ENCODE data around the gene SMARCC2.
A peak's percentile ranks its signal among the peaks of the same experiment; 100 is the strongest.
"Not testable (repeated sequence)": the region's sequence is repeated elsewhere in the genome, so short reads cannot be mapped to it uniquely, and the experiment has no call there.

Gene SMARCC2

DNA sequence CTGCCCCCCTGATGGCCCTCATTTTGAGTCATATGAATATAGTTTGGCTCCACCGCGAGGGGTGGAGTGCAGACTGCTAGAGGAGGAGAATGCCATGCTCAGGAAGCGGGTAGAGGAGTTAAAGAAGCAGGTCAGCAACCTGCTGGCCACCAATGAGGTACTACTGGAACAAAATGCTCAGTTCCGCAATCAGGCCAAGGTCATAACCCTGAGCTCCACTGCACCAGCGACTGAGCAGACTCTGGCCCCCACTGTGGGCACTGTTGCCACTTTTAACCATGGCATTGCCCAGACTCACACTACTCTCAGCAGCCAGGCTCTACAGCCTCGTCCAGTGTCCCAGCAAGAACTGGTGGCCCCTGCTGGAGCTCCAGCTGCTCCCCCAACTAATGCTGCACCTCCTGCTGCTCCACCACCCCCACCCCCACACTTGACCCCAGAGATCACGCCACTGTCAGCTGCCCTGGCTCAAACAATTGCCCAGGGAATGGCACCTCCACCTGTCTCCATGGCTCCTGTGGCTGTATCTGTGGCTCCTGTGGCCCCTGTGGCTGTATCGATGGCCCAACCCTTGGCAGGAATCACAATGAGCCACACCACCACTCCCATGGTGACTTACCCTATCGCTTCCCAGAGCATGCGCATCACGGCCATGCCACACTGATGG lies 67.9 kb downstream of the SMARCC2 start:
- no peak for DNase-seq (ENCODE audit: low spot score)

GRCh38 chr12:56120158-56120846 lies 69.0 kb downstream of the SMARCC2 start:
- DNase-seq (ENCODE audit: low spot score) = no peak

- DNase-seq (ENCODE audit: low spot score) = peak; percentile 89
Measured at GRCh38 chr12:56119361-56119796, 69.9 kb downstream of the SMARCC2 start.

- DNase-seq (ENCODE audit: low spot score) = no peak
Measured at GRCh38 chr12:56118688-56119357, 70.5 kb downstream of the SMARCC2 start.

GRCh38 chr12:56117778-56118687 lies 71.2 kb downstream of the SMARCC2 start, which contains the start of gene ZC3H10:
Gene ZC3H10, plus strand, starts transcription at chr12:56118266. Its CDS starts 2,297 bp downstream, at chr12:56120563.
- peak; percentile 96 for DNase-seq (ENCODE audit: low spot score)

DNA sequence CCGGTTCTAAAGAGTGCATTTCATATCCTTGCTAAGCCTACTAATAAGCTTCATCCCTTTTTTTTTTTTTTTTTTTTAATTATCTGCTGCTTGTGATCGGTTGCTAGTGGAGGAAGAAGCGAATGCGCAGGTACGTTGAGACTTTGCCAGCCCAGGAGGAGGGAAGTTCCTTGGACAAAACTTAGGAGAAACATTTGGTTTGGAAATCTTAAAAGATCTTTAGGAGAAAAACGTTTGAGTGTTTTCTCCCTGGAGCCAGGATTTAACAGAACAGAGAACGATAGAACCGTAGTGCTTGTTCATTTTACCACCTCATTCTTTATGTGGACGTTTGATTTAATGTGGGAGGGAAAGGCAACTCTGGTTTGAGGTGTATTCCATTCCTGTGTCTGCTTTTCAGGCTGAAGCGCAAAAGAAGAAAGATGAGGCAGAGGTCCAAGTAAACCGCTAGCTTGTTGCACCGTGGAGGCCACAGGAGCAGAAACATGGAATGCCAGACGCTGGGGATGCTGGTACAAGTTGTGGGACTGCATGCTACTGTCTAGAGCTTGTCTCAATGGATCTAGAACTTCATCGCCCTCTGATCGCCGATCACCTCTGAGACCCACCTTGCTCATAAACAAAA lies 72.1 kb downstream of the SMARCC2 start:
- DNase-seq (ENCODE audit: low spot score) = not testable (repeated sequence)

DNA sequence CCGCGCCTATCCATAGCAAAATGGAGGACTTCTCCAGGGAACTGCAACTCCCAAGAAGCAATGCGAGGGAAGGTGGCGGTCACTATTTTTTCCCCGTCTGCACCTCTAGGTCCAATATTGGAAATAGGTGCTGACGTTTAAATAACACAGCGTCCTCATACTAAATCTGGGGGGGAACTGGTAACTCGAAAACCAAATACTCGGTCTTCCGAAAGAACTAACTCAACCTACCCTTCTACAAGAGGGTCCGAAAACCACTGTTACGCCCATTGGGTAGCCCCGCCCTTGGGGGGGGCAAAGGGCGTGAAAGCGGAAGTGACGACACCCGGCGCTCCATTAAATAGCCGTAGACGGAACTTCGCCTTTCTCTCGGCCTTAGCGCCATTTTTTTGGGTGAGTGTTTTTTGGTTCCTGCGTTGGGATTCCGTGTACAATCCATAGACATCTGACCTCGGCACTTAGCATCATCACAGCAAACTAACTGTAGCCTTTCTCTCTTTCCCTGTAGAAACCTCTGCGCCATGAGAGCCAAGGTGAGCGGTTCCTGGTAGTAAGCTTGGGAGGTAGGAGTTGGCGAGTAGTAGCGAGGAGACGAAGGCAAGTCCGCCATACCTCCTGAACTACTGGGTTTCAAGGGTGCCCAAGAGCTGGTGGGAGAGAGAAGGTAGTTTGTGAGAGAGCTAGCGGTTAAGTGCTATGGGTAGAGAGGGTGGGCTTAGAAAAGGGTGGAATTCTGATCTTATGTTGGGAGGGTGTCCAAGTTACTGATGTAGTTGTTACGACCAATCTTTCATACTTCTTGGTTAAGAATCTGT lies 72.8 kb downstream of the SMARCC2 start, which contains the start of gene RPL41:
Gene RPL41, plus strand, starts transcription at position 367 of the 815 bp plus-strand sequence.
- peak; percentile 83 for DNase-seq (ENCODE audit: low spot score)

GRCh38 chr12:56115329-56115728 lies 74.0 kb downstream of the SMARCC2 start:
- no peak for DNase-seq (ENCODE audit: low spot score)

GRCh38 chr12:56114084-56114483 lies 75.2 kb downstream of the SMARCC2 start:
- no peak for DNase-seq (ENCODE audit: low spot score)

Data from AG08396 (cell line).